ENCODE measurements around the gene DTNB.
A peak's percentile ranks its signal among the peaks of the same experiment; 100 is the strongest.

Gene DTNB

DNA sequence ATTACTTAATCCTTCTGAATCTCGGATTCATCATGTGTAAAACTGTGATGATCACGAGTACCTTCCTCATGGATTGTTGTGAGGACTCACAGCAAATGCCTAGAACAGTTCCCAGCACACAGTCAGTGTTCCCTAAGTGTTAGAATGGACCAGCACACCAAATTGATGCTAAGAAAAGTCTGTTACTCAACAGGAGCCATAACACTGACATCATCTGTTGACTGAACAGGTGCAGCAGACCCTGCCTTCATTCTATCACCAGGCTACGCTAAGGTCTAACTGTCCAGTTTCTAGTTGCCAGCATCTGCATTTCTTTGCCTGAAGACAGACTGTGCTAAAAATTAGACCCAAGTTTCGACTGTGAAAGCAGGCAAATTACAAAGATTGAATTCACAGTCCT is 18.6 kb downstream of the DTNB start:
- TF ChIP-seq, protein P1, sequence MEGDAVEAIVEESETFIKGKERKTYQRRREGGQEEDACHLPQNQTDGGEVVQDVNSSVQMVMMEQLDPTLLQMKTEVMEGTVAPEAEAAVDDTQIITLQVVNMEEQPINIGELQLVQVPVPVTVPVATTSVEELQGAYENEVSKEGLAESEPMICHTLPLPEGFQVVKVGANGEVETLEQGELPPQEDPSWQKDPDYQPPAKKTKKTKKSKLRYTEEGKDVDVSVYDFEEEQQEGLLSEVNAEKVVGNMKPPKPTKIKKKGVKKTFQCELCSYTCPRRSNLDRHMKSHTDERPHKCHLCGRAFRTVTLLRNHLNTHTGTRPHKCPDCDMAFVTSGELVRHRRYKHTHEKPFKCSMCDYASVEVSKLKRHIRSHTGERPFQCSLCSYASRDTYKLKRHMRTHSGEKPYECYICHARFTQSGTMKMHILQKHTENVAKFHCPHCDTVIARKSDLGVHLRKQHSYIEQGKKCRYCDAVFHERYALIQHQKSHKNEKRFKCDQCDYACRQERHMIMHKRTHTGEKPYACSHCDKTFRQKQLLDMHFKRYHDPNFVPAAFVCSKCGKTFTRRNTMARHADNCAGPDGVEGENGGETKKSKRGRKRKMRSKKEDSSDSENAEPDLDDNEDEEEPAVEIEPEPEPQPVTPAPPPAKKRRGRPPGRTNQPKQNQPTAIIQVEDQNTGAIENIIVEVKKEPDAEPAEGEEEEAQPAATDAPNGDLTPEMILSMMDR (conservative IDR thresholded peaks at IDR 0.05; ENCODE audit: low read depth, low read length), result no peak
- no peak for DNase-seq (ENCODE audit: low read depth)
- no peak overlapping the region for H3K4me3 ChIP-seq (ENCODE audit: low read depth, low read length)

DNA sequence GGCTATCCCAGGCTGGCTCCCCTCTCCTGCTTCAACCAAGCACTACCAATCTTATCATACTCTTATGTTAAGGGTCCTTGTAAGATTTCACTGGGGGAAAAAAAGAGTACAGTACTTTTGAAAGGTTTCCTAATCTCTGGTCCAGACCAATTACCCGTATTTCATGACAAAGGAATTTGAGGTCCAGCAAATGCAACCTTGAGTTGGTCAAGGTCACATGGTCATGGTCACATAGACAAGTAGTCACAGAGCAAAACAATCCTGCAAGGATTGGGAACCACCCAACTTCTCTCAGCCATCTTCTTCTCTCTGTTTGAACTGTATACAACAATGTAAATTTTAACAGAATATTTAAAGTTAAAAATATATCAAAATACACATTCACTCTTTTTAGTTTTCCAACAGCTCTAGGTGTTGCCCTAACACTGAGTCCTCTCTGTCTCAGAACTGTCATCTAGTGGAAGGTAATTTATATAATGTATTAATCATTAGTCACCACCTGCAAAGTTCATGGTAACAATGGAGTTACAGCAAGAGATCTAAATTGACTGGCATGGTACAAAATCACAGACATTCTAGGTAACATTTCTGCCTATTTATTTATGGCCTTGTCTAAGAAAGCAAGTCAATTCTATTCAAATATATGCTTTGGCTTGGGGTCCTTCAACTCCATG is 21.5 kb downstream of the DTNB start:
- H3K4me3 ChIP-seq (ENCODE audit: low read depth, low read length), result no peak overlapping the region
- peak; percentile 5 for DNase-seq (ENCODE audit: low read depth)
- TF ChIP-seq, protein P1 (conservative IDR thresholded peaks at IDR 0.05; ENCODE audit: low read depth, low read length), result no peak

DNA sequence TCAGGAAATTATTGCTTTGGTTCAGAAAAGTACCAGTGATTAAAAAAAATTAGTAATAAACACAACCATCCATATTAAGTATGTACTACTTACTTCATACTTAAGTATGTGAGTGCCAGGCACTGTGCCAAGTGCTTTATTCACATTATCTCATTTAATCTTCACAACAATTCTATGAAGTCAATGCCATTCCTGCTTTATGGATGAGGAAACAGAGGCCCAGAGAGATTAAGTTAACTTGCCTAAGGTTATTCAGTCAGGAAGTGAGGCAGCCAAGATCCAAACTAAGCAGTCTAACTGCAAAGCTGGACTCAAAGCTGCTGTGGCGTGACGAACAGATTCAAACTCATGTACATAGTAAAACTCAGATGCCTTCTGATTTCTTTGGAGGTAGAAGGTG is 22.3 kb downstream of the DTNB start:
- H3K4me3 ChIP-seq (ENCODE audit: low read depth, low read length), result no peak overlapping the region
- TF ChIP-seq, protein P1 (conservative IDR thresholded peaks at IDR 0.05; ENCODE audit: low read depth, low read length), result no peak
- DNase-seq (ENCODE audit: low read depth), result peak; percentile 67

DNA sequence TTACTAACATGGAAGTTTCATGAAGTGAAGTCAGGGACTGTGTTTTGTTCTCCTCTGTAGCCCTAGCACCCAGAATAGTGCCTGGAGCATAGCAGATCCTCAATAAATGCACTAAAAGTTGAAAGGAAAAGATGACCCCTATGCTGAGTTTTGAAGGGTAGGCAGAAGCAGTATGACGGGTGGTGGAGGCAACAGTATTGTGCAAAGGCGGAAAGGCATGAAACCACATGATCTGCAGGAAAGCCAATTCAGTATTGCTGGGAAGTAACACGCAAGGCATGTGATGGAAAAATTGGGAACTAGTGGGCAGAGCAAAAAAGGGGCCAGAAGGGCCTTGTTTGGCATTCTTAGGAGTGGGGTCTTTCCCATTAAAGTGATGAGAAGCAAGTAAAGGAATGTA is 23.1 kb downstream of the DTNB start:
- no peak overlapping the region for H3K4me3 ChIP-seq (ENCODE audit: low read depth, low read length)
- TF ChIP-seq, protein P1 (conservative IDR thresholded peaks at IDR 0.05; ENCODE audit: low read depth, low read length), result no peak
- DNase-seq (ENCODE audit: low read depth), result no peak

DNA sequence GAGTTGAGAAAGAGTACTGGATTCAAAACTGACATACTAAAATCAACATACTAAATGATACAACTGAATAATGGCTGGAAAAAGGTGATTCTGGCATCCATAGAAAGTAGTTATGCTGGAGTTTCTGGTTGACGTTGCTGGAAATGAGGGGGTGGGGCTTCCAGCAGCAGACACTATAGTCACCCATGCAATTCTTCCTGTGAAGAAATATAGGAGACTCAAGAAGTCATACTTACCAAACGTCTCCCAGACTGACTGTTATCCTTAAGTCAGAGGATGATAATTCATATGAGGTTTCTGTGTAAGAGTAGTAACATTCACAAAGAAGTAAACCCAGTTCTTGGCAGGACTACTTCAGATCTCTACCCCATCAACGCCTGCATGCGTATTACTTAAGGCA is 23.6 kb downstream of the DTNB start:
- DNase-seq (ENCODE audit: low read depth), result no peak
- H3K4me3 ChIP-seq (ENCODE audit: low read depth, low read length), result no peak overlapping the region
- TF ChIP-seq, protein P1 (conservative IDR thresholded peaks at IDR 0.05; ENCODE audit: low read depth, low read length), result no peak

DNA sequence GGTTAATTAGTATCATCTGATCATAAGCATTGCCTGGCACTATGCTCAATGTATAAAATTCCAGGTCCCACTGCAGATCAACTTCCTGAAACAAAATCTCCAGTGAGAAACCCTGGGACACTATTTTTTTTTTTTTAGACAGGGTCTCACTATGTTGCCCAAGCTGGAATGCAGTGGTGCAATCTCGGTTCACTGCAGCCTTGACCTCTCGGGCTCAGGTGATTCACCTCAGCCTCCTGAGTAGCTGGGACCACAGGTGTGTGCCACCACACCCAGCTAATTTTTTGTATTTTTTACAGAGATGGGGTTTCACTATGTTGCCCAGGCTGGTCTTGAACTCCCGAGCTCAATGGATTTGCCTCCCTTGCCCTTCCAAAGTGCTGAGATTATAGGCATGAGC is 31.1 kb downstream of the DTNB start:
- DNase-seq (ENCODE audit: low read depth), result no peak
- TF ChIP-seq, protein P1 (conservative IDR thresholded peaks at IDR 0.05; ENCODE audit: low read depth, low read length), result no peak

DNA sequence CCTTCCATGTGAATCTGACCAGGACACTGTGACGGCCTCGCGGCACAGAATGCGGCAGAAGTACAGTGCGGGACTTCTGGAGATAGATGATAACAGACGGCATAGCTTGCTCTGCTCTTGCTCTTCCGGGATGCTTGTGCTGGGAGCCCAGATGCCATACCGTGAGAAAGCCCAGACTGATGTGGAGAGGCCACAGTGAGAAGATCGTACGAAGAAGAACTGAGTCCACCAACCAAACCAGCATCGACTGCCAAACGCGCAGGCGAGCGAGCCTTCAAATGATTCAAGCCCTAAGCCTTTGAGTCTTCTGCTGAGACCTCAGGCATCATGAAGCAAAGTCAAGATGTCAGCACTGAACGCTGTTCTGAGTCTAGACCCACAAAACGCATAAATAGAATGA is 33.7 kb downstream of the DTNB start:
- no peak for DNase-seq (ENCODE audit: low read depth)
- TF ChIP-seq, protein P1 (conservative IDR thresholded peaks at IDR 0.05; ENCODE audit: low read depth, low read length), result no peak

More for the DNA sequence above, 31.1 kb downstream of the DTNB start:
- no peak overlapping the region for H3K4me3 ChIP-seq (ENCODE audit: low read depth, low read length)

More for the DNA sequence above, 33.7 kb downstream of the DTNB start:
- no peak overlapping the region for H3K4me3 ChIP-seq (ENCODE audit: low read depth, low read length)

Data from choroid plexus epithelial cell (primary cell).